Gastroesophageal sphincter (tissue), 3 donors: ENCODE data around the gene TMED5.

ENCODE experiments used
- POLR2A ChIP-seq, 2 donors: fragments of 450-650 bp; IDR thresholded peaks; one replicate each; pipeline ENCODE4 v1.6.1; 2017; ENCODE audit warnings: antibody characterized with exemption in 2 of 2, mild to moderate bottlenecking in 2 of 2, moderate library complexity in 1 of 2
- POLR2AphosphoS5 ChIP-seq: sonication (generic); formaldehyde crosslinking; IDR thresholded peaks from one replicate; pipeline ENCODE4 v1.6.1; 2017; ENCODE audit warnings: antibody characterized with exemption
- TF ChIP-seq, protein P1 (sequence below), 4 experiments: fragments of 200-600 bp in 2 of 4; fragments of 450-650 bp in 2 of 4; sonication (generic) in 1 of 4; IDR thresholded peaks; one replicate each; pipeline ENCODE4 v1.5.1; 2017 to 2019; ENCODE audit warnings: antibody characterized with exemption in 4 of 4, mild to moderate bottlenecking in 2 of 4, moderate library complexity in 2 of 4

- TF ChIP-seq POLR2A (IDR thresholded peaks at IDR 0.05) (no peak), POLR2AphosphoS5 (no peak)
- TF ChIP-seq, protein P1, sequence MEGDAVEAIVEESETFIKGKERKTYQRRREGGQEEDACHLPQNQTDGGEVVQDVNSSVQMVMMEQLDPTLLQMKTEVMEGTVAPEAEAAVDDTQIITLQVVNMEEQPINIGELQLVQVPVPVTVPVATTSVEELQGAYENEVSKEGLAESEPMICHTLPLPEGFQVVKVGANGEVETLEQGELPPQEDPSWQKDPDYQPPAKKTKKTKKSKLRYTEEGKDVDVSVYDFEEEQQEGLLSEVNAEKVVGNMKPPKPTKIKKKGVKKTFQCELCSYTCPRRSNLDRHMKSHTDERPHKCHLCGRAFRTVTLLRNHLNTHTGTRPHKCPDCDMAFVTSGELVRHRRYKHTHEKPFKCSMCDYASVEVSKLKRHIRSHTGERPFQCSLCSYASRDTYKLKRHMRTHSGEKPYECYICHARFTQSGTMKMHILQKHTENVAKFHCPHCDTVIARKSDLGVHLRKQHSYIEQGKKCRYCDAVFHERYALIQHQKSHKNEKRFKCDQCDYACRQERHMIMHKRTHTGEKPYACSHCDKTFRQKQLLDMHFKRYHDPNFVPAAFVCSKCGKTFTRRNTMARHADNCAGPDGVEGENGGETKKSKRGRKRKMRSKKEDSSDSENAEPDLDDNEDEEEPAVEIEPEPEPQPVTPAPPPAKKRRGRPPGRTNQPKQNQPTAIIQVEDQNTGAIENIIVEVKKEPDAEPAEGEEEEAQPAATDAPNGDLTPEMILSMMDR (IDR thresholded peaks at IDR 0.05): no peak
Observed at GRCh38 chr1:93206567-93206954, 26.3 kb upstream of the TMED5 start.
